CMK (cell line): ENCODE results near the gene ZBTB7C.

ENCODE experiments used
- DNase-seq: peaks from one replicate; pipeline ENCODE4 v3.0.0-alpha.2; 2010; ENCODE audit warnings: low read depth

Gene ZBTB7C

DNA sequence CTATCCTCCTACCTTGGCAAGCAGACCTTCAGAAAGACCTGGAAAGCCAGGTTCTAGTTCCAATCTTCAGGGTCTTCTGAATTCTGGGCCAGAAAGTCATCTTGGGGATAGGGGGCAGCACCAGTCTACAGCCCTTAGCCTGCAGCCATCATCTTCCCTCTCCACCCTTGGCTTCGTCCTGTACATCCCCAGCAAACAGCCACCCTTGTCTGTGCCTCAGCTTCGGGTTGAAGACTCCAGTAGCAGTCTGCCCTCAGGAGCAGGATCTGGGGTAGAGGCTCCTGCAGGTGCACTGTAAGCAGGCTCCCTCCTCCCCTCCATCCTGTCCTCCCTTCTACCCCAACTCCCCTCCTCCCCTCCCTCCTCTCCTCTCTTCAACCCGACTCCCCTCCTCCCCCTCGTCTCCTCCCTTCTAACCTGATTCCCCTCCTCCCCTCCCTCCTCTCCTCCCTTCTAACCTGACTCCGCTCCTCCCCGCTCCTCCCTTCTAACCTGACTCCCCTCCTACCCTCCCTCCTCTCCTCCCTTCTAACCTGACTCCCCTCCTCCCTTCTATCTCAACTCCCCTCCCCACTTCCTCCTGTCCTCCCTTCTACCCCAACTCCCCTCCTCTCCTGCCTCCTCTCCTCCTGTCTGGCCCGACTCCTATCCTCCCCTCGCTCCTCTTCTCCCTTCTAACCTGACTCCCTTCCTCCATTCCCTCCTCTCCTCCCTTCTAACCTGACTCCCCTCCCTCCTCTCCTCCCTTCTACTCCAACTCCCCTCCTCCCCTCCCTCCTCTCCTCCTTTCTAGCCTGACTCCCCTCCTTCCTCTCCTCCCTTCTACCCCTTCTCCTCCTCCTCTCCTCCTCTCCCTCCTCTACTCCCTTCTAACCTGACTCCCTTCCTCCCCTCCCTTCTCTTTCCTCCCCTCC lies 388.6 kb downstream of the ZBTB7C start:
- DNase-seq, result no peak

DNA sequence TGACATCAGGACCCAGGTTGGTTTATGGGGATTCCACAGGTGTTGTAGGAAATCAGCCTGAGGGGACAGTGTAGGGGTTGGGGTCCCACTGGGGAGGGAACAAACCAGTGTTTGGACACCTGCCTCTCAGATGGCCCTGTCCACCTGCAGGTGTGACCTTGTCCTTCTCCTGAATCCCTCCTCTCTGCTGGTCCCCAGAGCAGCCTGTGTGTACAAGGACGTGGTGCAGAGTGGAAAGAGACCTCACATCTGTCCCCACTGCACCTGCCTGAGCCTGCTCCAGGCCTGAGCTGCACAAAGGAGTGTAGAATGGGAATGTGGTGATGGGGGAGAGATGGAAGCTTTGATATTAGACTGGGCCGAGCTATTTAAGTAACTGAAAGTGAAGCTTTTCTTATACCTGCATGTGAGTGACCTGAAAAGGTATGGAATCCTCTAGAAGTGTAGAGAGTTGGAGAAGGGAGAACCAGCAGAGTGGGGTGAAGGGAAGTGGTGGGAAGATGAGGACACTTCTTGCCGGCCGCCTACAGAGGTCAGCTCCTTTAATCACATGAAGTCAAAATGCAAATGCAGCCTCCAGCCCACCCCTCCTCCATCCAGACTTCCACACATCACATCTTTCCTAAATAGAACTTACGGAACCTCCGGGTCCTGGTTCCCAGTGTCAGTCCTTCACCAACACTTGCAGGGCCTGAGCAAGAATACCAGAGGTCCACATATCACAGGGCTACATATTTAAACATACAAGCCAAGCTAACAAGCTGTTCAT lies 389.4 kb downstream of the ZBTB7C start:
- no peak for DNase-seq

DNA sequence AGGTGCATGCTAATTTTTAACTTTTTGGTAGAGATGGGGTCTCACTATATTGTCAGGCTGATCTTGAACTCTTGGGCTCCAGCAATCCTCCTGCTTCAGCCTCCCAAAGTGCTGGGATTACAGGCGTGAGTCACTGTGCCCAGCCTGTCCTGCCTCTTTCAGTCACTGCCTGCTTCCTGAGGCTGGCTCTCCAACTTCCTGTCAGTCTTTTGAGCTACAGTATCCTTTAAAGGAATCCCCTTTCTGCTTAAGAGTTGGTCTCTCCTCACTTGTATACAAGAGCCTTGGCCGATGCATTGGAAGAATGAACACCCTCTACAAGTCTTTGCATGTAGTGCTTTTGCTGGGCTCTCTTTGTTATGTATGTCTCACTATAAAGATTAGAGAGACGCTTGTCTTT lies 390.3 kb downstream of the ZBTB7C start:
- no peak for DNase-seq

DNA sequence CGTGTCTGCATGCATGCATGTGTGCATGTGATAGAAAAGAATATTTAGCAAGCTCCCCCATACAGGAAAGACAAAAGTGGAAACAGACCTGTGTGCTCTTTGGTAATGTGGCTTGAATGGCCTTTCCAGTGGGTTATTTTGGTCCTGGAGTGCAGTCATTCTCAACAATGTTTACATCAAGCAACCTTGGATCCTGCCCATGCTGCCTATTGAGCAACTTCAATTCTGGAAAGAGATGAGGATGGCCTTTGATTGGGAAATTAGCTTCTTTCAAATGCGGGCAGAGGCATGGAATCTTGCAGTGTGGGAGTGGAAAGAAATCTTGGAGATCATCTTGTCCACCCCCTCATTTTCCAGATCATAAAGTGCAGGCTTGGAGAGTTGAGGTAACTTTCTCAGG lies 391.5 kb downstream of the ZBTB7C start:
- DNase-seq, result no peak

DNA sequence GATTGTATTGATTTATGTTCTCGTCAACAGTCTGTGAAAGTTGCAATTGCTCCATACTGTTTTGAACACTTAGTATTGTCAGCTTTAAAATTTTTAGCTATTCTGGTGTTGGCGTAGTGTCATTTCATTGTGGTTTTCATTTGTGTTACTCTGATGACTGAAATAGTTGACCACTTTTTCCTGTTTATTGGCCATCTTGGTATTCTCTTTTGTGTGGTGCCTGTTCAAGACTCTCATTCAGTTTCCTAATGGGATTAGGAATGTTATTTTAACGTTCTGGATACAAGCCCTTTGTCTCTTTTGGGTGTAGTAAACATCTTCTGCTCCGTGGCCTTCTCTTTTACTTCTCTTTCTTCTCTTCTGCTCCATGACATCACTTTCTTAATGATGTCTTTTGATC lies 396.0 kb downstream of the ZBTB7C start:
- DNase-seq, result no peak

DNA sequence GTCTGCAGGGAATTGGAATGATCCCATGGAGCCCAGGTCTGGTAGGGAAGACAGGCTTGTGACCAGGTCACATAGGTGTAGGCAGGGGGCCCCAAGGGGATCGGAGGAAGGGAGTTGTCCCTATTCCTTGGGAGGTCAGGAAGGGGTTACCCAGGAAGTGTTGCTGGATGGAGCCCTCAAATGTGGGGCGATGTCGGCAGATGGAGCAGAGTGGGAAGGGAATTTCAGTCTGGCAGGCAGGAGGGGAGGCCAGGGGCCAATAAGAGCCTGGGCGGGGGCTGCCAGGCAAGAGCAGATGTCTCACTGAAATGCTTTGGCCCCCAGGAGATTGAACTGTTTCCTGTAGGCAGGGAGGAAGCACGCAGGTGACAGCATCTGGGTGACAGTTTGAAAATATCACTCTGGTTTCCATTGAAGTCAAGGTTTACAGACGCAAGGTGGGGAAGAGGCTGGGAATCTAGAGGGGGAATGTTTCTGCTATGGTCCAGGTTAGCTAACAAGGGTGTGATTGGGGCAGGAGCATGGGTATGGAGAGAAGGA lies 397.2 kb downstream of the ZBTB7C start:
- DNase-seq, result no peak

DNA sequence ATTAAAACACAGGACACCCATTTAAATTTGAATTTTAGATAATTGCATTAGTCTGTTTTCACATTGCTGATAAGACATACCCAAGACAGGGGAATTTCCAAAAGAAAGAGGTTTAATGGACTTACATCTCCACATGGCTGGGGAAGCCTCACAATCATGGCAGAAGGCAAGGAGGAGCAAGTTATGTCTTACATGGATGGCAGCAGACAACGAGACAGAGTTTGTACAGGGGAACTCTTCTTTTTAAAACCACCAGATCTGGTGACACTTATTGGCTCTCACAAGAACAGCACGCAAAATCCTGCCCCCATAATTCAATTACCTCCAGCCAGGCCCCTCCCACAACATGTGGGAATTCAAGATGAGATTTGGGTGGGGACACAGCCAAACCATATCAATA lies 398.9 kb downstream of the ZBTB7C start:
- DNase-seq, result no peak

DNA sequence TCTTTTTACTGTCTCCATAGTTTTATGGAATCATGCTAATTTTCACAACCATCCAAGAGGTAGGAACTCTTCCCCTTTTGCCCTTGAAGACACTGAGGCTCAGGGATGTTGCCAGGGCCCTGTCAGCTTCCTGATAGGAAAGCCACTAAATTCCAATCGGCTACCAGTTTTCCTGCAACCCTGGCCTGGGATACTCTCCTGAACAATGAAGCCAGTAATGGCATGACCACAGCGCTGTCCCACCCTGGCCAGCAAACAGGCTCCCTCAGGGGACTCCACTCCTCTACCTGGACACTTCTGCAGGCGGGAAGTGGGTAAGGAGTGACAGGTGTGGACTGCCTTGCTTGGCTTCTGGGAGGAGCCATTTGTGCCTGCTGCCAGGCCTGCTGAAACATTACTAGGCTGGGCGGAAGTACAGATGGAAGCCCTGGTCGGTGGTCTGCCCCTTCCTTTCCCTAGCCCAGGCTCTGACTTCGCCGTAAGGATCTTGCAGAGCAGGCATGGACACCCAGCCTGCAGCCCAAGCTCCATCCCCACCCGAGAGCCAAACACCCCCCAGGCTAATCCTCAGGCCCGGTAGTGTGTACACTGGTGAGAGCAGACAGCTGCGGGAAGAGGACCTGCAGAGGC lies 400.0 kb downstream of the ZBTB7C start:
- no peak for DNase-seq

DNA sequence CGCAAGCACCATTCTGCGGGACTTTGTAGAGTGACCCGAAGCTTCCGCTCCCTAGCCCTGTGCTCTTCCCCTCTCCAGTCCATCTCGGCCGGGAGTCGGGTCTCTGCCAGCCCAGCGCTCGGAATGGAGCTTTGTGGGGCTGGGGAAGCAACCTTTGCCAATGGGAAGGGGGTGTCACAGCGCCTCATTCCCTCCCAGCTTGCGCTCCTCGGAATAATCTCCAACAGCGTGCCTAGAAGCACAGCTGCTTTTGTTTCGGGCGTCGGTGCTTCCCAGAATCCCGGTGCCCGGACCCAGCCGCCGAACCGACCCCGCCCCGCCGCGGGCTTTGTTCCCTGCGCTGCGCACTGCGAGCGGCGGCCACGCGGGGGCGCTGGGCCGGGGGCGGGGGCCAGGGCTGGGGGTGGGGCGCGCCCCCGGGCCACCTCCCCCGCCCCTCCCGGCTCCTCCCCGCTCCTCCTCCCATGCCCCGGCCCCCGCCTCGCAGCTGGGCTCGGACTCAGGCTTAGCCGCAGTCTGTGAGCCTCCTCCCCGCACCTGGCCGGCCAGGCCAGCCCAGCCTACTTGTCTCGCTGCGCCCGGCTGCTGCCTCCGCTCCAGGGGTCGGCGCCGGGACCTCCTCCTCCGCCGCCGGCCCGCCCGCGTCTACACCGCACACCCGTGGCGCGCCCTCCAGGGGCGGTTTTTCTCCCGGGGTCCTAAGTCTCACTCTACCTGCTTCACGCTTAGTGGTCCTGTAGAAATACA lies 401.1 kb downstream of the ZBTB7C start:
- DNase-seq, result no peak

DNA sequence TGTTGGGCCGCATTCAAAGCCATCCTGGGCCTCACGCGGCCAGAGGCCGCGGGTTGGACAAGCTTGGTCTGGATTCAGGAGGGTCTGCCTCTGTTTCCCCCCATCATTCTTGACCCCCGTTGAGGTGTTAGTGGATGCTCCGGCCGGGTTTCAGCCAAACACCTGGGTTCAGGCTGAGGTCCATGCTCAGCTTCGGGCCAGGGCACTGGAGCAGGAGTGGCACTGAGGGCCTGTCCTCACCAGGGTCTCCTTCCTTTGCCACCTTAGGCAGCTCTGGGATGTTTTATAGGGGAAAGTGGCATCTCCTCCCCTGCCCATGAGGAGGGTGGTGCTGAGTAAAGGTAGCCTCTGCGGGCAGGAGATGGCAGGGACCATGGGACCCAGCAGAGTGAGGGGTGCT lies 401.8 kb downstream of the ZBTB7C start:
- DNase-seq, result no peak

DNA sequence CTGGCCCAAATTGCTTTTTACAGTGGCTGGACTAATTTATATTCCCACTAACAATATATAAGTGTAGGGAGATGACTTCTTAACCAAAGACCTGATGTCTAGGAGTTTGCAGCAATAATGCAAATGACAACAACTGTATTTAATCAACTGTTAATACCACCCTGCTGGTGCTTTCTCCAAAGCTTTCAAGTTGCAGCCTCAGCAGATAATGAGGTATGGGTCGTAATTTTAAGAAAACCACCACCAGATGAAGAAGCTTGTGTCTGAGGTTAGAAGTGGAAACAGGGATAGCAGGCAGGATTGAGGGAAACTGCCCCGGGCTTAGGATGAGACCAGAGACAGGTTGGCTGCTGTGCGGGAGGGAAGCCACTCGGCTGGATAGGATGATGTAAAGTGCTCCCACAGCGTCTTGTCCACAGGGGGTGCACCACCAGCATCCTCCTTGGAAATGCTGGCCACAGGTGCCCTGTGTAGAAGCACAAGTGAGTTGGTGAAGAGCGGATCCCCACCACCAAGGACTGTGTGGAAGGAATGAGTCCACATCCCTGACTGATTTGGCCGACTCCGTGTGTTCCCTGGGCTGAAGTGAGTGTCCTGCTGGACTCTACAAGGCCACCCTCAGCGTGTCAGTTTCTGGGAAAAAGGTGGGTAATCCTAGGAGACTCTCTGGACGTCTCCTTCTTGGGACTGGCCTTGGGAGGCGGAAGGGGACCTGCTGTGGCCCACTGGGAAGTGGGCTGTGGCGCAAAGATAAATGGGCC lies 402.6 kb downstream of the ZBTB7C start:
- no peak for DNase-seq

DNA sequence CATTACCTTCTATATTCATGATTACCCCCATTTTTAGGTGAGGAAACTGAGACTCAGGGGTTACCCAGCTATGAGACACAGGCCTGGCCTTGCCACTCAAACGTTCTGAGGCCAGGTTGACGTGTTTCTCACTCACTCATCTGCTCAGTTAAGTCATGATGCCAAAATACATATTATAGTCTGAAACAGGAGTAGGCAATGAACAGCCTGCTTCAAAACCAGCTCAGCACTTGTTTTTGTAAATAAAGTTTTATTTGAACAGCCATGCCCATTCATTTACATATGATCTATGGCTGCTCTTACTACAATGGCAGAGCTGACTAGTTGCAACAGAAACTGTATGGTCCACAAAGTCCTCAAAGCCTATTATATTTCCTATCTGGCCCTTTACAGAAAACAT lies 404.6 kb downstream of the ZBTB7C start:
- DNase-seq, result no peak

DNA sequence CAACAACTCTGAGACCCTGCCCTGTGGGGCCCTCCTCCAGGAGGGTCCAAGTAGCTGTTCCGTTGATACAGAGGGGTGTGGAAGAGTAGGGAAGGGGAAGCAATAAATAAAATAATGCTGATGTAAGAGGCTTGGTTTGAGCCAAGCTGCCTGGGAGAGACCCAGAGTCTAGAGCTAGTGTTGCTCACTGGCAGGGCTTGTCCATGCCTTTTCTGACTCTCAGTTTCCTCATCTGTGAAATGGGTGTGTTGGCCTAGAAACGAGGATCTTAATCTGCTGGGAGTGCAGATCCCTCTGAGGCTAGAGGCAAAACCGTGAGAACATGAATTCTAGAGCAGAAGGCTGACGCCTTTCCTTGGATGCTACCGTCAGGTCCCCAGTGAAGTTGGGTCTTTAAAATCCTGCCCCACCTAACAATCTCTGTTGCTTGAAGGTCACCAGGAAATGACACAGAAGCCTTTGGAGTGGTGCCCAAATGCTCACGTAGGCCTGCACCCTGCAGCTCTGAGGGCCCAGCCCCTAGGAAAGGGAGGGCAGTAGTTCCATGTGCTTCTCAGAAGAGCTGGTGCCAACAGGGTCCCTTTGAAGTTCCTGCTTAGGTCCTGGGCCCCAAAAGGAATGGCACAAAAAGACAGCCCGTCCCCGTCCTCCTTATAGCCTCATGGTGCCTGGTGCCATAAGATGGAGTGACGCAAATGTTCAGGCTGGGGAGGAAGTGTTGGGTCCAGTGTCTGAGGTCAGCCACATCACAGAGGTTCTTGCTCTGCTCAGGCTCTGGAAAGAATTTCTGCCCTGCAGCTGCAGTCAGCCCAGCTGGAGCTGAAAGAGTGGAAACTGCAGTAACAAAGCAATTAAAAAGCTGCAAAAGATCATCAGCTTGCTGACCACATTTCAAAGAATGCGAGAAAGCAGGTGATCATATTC lies 405.5 kb downstream of the ZBTB7C start:
- DNase-seq, result no peak

DNA sequence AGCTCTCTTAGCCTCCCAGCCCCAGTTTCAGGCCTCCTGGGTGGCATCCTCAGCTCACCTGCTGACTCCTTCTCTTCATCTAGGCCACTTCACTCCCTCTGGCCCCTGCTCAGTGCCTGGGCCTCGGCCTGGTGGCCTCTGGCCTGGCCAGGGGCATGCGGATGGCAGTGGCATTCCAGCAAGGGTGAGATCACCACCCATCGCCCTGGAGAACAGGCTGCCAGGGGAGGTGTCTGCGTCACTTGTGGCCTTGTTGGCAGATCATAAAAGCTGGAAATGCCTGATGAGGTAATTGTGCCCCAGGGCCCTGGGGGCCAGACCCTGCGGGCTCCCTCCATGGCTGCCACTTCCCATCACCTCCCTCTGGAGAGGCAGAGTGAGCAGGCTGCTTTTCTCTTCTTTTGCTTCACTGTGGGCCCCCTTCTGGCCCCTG lies 406.2 kb downstream of the ZBTB7C start:
- no peak for DNase-seq

DNA sequence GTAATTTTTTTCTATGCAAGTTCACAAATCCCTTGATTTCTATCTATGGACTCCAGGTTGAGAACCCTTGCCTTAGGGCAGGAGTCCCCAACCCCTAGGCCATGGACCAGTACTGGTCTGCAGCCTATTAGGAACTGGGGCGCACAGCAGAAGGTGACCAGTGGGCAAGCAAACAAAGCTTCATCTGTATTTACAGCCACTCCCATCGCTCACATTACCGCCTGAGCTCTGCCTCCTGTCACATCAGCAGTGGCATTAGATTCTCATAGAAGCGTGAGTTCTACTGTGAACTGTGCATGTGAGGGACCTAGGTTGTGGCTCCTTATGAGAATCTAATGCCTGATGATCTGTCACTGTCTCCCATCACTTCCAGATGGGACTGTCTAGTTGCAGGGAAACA lies 408.5 kb downstream of the ZBTB7C start:
- no peak for DNase-seq

DNA sequence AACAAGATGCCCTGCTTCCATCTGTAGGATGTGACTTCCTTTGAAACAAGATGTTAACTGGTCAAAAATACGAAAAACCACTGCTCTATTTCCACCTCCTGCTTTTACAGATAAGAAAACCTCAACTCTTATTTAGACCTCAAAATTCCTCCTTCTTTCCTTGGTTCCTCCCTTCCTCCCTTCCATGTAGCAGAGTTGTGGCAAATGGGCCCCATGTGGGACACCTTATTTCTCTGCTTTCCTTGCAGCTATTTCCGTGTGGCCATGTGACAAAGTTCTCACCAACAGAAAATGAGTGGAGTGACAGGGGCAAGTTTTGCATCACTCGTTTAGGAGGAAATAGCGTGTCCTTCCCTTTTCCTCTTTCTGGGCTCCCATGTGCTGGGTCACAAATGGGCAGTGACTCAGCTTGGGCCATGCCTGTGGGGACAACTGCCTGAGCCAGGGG lies 409.4 kb downstream of the ZBTB7C start:
- DNase-seq, result peak; percentile 88

DNA sequence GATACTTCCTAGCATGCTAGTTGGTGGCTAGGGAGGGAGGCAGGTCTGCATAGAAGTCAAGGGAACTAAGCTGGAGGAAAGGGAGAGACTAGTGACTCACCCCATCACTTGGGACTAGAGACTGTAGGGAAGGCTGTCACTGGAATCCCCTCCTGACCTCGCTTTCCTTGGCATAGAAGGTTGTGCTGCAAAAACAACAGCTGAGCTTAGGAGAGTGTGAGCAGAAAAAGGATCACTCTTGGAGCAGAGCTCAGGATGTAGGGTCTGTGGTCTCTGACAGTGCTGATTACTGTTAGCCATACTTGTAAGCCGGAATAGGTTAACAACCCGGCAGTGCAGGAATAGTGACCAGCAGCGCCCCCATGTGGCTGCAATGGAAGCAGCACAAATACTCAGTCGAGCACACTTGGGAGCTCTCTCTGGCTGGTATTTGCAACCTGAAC lies 411.8 kb downstream of the ZBTB7C start:
- peak; percentile 40 for DNase-seq

DNA sequence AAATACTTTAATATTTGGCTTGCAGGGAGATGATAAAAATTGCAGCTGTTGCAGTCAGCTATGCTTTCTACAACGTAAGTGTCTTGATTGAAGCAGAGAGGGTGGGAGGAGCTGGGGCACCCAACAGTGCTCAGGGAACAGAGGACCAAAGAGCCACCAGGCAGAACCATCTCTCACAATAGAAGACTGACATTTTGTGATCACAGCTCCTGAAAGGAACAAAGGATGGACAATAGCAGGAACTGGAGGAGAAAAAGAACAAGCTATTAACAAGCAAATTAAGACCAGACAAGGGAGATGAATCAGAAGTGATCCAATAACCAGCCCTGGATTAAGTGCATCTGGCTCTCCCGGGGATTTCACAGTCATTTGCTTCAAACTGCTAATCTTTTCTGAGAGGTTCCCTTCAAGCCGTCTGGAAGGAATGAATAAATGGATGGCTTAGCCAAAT lies 413.1 kb downstream of the ZBTB7C start:
- no peak for DNase-seq

DNA sequence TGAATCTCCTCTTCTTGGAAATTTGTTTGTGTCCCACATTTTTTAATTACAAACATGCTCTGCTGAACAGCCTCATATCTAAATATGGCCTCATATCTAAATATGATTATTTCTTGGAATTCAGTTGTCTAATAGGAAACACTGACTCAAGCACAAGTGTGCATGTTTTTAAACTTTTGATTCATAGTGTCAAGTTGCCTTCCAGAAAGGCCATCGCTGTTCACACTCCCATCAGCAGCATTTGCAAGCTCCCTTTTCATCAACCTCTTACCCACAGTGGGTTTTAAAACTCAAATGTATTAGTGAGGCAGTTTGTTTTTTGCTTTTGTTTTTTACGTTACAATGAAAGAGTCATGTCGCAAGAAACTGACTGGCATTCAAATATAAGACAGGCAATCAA lies 413.5 kb downstream of the ZBTB7C start:
- DNase-seq, result no peak

DNA sequence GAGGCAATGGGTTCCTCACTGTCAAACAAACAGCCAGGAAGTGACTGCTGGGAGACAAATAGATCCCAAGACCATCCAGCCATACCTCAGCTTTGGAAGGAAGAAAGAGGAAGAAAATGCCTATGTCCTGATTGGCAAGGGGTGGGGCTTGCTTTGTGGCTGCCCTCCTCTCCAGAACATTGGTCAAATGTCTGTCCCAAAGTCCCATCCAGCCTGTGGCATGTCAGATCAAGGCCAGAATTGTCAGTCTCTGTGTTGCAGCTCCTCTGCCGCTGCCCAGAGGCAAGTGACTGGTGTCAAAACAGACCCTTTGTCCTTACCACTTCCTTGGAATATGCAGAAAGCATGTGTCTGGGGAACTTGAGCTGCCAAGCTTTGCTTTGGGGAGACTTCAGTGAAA lies 415.8 kb downstream of the ZBTB7C start:
- no peak for DNase-seq
